Measurements from ENCODE around the gene NOTO. TPM values are rescaled to one million over a fixed set of nuclear protein-coding genes. Genes with fewer than 3 reads are reported as not detected.

The NOTO gene
- total and polyA plus RNA-seq, 2 of the 8 experiments (the other 6 are each of a cell fraction or from before 2014, with no cell fraction given), result 0.33 to 0.54 TPM

- TF ChIP-seq SIN3A (conservative IDR thresholded peaks at IDR 0.05 in 1 of 2, IDR thresholded peaks at IDR 0.05 in 1 of 2; ENCODE audit: low read depth in 1 of 2, low read length in 2 of 2) (peak in 1 of 2 experiments; percentile 96), SP2 (IDR thresholded peaks at IDR 0.05; ENCODE audit: low read length) (peak; percentile 88), GTF2F1 (IDR thresholded peaks at IDR 0.05; ENCODE audit: borderline replicate concordance, low read depth, low read length) (no peak), EGR1 (IDR thresholded peaks at IDR 0.05; ENCODE audit: borderline replicate concordance, low read depth, low read length) (peak; percentile 65; the same call in 1 of the 2 replicates), SP4 (IDR thresholded peaks at IDR 0.05; ENCODE audit: low read length) (peak; percentile 47; the same call in 1 of the 2 replicates), RFX5 (IDR thresholded peaks at IDR 0.05; ENCODE audit: borderline replicate concordance, low read depth, low read length) (no peak)
Measured at GRCh38 chr2:73233154-73233931, 31.0 kb downstream of the NOTO start, which contains the start of gene PRADC1 (continued).

Measured in H1 (cell line).